Duodenal mucosa (tissue), 2 donors: ENCODE results near the gene PDCD4.

ENCODE experiments used
- H3K27ac ChIP-seq: one replicate; pipeline ENCODE4 v1.7.0; 2013; ENCODE audit warnings: low read depth, low read length
- H3K27me3 ChIP-seq, 2 donors: one replicate each; pipeline ENCODE4 v1.7.0; 2013; ENCODE audit warnings: low read length in 2 of 2, control low read depth in 1 of 2; ENCODE audit not compliant: insufficient read depth in 2 of 2, control insufficient read depth in 1 of 2
- H3K36me3 ChIP-seq, 2 donors: one replicate each; pipeline ENCODE4 v1.7.0; 2013; ENCODE audit warnings: low read length in 2 of 2, control low read depth in 1 of 2; ENCODE audit not compliant: insufficient read depth in 2 of 2, control insufficient read depth in 1 of 2
- H3K4me1 ChIP-seq, 2 donors: one replicate each; pipeline ENCODE4 v1.7.0; 2013; ENCODE audit warnings: low read length in 2 of 2, control low read depth in 1 of 2; ENCODE audit not compliant: insufficient read depth in 2 of 2, control insufficient read depth in 1 of 2
- H3K4me3 ChIP-seq, 2 donors: one replicate each; pipeline ENCODE4 v1.7.0; 2013; ENCODE audit warnings: low read length in 2 of 2, low read depth in 1 of 2
- H3K9ac ChIP-seq, 2 donors: one replicate each; pipeline ENCODE4 v1.7.0; 2013; ENCODE audit warnings: low read length in 2 of 2, low read depth in 1 of 2
- H3K9me3 ChIP-seq, 2 donors: one replicate each; pipeline ENCODE4 v1.7.0; 2013; ENCODE audit warnings: low read length in 2 of 2, control low read depth in 1 of 2; ENCODE audit not compliant: control insufficient read depth in 1 of 2

Gene PDCD4

DNA sequence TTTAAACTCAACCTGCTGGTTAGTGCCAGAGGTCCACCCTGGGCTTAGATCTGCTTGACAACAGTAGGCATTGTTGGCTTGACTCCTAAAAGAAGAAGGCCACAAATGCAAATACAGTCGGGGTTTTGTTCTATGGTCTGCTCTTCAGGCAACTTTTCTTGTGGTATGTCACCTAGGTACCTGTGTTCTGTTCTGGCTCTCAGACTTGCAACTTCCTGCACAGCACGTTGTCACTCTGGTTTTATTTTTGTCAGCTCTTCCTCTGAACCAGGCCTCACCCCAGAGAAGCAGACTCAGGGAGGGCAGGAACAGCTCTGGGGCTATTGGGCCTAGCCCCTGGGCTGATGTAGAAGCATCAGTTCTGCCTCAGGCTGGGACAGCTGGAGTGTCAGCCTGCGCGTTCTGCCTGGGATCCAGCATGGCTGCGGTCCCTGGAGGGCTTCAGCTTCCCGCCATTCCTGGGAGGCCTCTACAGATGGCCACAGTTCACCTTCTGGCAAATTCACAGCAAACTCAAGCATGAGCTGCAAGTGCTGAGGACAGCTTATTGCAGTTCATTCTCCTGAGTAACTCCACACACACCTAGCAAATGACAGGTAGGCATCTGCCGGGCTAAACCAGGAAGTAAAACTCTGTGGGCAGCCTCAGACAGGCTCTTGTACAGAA is 11.0 kb upstream of the PDCD4 start:
- H3K4me3 ChIP-seq = peak overlapping the region in 1 of 2 donors; percentile 24
- H3K9me3 ChIP-seq = no peaks in the 10 kb centered on the region
- no peaks in the 10 kb centered on the region for H3K27me3 ChIP-seq
- no peaks in the 10 kb centered on the region for H3K36me3 ChIP-seq
- peaks cover 68 to 71% of the 10 kb centered on the region in 2 donors for H3K4me1 ChIP-seq
- H3K27ac ChIP-seq = peak overlapping the region; percentile 64
- H3K9ac ChIP-seq = peak overlapping the region; percentile 51 to 67

DNA sequence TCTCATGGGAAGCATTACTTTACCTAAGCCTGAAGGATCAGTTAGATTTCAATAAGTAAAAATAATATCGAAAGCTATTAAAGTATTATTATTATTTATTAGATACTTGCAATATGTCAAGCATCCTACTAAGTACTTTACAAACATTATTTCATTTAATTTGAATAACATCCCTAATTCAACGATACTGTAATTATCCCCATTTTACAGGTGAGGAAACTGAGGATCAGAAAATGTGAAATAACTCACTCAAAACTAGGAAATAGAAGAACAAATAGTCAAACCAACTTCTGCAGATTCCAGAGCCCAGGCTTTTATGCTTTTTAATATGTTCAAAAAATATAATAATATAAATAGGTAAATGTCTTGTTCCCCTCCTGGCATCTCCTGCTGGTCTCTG is 10.3 kb upstream of the PDCD4 start:
- Histone ChIP-seq H3K4me3 (no peak overlapping the region), H3K9ac (peak overlapping the region; percentile 51 to 67), H3K27me3 (no peaks in the 10 kb centered on the region), H3K27ac (peak overlapping the region; percentile 64), H3K4me1 (peaks cover 73 to 78% of the 10 kb centered on the region in 2 donors), H3K36me3 (no peaks in the 10 kb centered on the region), H3K9me3 (no peaks in the 10 kb centered on the region)

DNA sequence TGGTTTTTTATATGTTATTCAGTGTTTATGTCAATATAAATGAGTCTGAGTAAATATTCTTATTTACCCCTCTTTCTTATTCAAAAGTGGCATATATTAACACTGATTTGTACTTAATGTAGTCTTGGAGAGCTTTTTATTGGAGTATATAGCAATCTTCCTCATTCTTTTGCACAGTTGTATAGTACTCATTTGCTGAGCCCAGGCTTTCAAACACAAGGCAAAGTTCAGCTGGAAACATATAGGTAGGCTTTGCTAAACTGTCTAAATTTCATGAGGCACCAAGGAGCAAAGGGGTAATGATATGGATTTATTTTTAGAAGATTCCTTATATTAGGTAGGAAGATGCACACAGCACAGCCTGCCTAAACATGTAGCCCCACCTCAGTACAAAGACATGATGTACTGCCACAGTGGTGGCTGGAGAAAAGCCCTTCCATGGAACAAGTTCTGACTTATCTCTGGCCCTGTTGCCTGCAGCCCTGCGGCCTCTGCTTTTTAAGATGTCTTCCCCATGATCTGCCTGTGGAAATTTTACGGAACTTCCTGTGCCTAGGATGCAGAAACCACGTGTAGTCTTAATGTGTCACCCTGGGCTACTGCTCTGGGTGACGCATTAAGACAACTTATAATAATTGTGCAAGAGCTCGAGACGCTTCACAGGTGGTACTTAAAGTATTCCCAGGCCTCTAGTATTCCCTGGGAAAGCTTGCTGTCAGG is 9.6 kb upstream of the PDCD4 start:
- H3K9me3 ChIP-seq = no peaks in the 10 kb centered on the region
- H3K27me3 ChIP-seq = no peaks in the 10 kb centered on the region
- H3K36me3 ChIP-seq = no peaks in the 10 kb centered on the region
- no peak overlapping the region for H3K27ac ChIP-seq
- H3K9ac ChIP-seq = peak overlapping the region in 1 of 2 donors; percentile 0
- H3K4me3 ChIP-seq = no peak overlapping the region
- H3K4me1 ChIP-seq = peaks cover 78 to 84% of the 10 kb centered on the region in 2 donors

DNA sequence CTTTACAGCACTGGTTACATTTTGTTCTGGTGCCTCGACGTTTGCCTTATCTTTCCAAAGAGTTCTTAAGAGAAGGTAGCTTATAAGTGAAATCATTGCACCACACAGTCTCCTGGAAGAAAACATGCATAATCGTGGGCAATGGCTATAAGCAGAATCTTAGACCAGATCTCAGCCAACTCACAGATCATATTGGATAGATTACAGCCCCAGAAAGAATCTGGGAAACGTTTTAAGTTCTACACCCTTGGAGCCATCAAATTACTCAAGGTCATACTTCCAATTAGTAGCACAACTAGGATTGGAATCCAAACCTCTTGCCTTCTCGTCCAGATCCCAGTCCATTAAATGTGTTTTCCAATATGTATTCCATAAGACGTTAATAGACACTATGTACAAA is 8.8 kb upstream of the PDCD4 start:
- no peak overlapping the region for H3K27ac ChIP-seq
- H3K9ac ChIP-seq = no peak overlapping the region
- H3K36me3 ChIP-seq = no peaks in the 10 kb centered on the region
- no peaks in the 10 kb centered on the region for H3K9me3 ChIP-seq
- H3K4me1 ChIP-seq = peaks cover 70 to 84% of the 10 kb centered on the region in 2 donors
- no peak overlapping the region for H3K4me3 ChIP-seq
- no peaks in the 10 kb centered on the region for H3K27me3 ChIP-seq

DNA sequence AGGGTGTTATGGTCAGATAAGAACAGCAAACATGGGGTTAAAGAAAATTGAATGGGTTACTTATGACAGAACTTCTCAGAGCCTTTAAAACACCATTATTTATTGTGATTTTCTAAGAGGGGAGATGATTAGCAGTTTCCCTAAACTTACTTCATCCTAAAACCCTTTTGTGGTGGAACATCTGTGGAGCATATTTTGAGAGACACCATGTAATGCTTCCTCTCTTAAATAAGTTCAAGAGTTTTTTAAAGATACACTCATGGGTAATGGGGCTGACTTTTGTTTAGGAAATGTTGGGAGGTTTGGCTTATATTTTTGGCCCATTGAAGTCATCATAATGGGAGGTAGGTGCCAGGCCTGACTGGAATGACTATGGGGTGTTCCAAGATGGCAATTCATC is 8.4 kb upstream of the PDCD4 start:
- Histone ChIP-seq H3K27ac (no peak overlapping the region), H3K4me3 (no peak overlapping the region), H3K36me3 (no peaks in the 10 kb centered on the region), H3K9me3 (no peaks in the 10 kb centered on the region), H3K9ac (no peak overlapping the region), H3K4me1 (peaks cover 66 to 84% of the 10 kb centered on the region in 2 donors), H3K27me3 (no peaks in the 10 kb centered on the region)

DNA sequence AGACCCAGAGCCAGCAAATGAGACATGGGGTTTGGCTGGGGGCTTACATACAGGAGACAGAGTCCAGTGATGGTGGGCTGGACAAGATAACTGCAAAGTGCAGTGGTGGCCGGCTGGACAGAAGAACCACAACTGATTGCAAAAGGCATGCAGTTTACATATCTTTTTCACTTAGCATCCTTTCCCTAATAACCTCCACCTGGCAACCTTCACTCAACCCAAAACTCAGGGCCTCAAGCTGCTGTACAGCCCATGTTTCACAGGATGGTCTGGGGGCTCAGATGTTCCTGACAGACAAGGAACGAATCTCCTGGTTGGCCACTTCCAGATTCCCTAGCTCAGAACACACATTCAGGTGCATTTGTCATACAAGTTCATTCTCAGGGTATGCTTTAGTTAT is 7.8 kb upstream of the PDCD4 start:
- Histone ChIP-seq H3K4me1 (peaks cover 60 to 86% of the 10 kb centered on the region in 2 donors), H3K36me3 (no peaks in the 10 kb centered on the region), H3K4me3 (no peak overlapping the region), H3K27me3 (no peaks in the 10 kb centered on the region), H3K9me3 (no peaks in the 10 kb centered on the region), H3K9ac (no peak overlapping the region), H3K27ac (peak overlapping the region; percentile 35)

DNA sequence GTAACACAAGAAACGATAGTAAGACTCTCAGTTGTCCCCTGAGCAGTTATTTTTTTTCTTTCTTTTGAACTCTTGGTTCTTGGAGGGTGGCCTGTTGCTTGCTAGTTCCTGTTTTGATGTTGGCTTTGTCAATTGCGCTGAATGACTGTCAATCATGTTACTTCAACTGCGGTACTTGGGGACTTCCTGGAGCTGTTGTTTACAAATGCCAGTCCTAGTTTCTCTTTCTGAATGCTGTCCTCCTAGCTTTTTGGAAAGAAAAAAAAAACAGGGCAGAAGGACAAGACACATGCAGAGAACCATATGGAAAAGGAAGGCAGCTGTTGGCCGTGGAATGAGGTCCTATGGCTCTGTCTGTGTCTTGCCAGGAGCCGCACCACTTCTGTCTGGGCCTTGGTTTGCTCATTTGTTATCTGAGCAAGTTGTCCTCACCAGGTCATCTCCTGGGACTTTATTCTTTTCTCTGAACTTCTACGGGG is 7.0 kb upstream of the PDCD4 start:
- no peaks in the 10 kb centered on the region for H3K27me3 ChIP-seq
- H3K27ac ChIP-seq = peak overlapping the region; percentile 87
- H3K36me3 ChIP-seq = no peaks in the 10 kb centered on the region
- H3K4me1 ChIP-seq = peaks cover 53 to 85% of the 10 kb centered on the region in 2 donors
- peak overlapping the region; percentile 40 to 50 for H3K4me3 ChIP-seq
- no peaks in the 10 kb centered on the region for H3K9me3 ChIP-seq
- H3K9ac ChIP-seq = peak overlapping the region; percentile 43 to 59

DNA sequence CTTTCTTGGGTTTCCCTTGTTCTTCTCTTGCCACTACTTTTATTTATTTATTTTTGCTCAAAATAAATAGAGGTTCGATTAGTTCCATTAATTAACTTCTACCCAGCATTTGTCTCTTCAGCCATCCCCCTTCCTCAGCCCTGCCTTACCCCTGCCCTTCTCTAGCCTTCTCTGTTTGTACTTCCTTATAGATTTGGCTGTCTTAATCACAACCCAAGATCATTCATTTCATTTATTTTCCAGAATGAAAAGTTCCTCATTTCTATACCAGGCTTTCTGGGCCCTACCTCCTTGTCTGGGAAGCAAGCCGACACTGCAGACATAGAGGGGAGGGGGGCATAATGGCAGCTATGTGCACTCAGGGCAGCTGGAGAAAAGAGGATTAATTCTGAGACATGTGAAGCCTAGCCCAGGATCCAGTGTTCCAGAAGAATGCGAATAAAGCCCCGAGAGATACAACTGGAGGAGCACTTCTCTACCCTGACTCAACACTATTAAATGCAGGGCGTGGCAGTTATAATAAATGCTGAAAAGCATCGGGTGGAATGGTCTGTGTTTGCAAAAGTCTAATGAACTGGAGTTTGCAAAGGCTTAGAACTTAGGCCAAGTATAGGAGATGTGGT is 6.4 kb upstream of the PDCD4 start:
- H3K27me3 ChIP-seq = no peaks in the 10 kb centered on the region
- peak overlapping the region; percentile 87 for H3K27ac ChIP-seq
- peaks cover 47 to 79% of the 10 kb centered on the region in 2 donors for H3K4me1 ChIP-seq
- H3K36me3 ChIP-seq = no peaks in the 10 kb centered on the region
- peak overlapping the region; percentile 40 to 50 for H3K4me3 ChIP-seq
- peak overlapping the region; percentile 43 to 59 for H3K9ac ChIP-seq
- no peaks in the 10 kb centered on the region for H3K9me3 ChIP-seq

DNA sequence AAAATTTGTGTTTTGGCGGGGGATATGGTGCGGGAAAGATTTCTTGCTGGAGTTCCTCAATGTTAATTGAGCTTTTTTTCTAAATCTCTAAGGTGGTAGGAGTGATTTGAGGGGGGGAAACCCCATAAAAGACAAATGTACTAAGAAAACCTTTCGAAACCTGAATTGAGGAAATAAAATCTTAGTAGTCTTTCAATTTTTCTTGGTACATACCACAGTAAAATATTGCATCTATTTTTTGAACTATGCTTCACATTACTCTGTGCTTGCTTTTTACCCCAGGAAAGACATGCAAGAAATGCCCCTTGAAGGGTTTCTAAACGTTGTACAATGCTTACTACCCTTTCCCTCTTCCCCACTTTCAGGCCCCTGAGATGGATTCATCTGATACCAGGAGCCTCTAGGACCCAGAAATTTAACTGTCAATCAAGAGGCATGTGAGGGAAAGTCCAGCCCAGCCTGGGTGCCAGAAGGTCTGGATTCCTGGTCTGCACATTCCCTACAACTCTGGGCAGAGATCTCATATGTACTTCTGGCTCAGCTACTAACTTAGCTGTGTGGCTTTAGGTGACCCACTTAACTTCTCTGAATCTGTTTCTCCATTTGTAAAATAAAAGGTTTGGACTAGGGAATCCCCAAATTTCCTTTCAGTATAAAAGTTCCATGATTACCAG is 5.8 kb upstream of the PDCD4 start:
- Histone ChIP-seq H3K27me3 (no peaks in the 10 kb centered on the region), H3K9me3 (no peaks in the 10 kb centered on the region), H3K4me1 (peaks cover 44 to 77% of the 10 kb centered on the region in 2 donors), H3K4me3 (peak overlapping the region in 1 of 2 donors; percentile 50), H3K36me3 (no peaks in the 10 kb centered on the region), H3K27ac (peak overlapping the region; percentile 87), H3K9ac (peak overlapping the region; percentile 43 to 59)
